ENCODE data around the gene SKAP1.

- TF ChIP-seq GFI1 (CRISPR knock-in tag; IDR thresholded peaks at IDR 0.05; ENCODE audit: borderline replicate concordance): no peak
- TF ChIP-seq POLR2AphosphoS5 (IDR thresholded peaks at IDR 0.05; ENCODE audit: low read depth, low read length): no peak
These were observed 176.0 kb downstream of the SKAP1 start for GRCh38 chr17:48253975-48254374.

All from HepG2 (cell line).